DMS114 treated with DMSO at 0.1 percent for 48 hours (cell line): ENCODE data around the gene ANXA11.
"Not testable (repeated sequence)": the region's sequence is repeated elsewhere in the genome, so short reads cannot be mapped to it uniquely, and the experiment has no call there.

Experiments
- DNase-seq: peaks from one replicate; lab custom pipeline; 2025; ENCODE audit not compliant: unreplicated experiment; lab: John Stamatoyannopoulos, UW

The ANXA11 gene

GRCh38 chr10:80205477-80206276, at the start of gene ANXA11:
Gene ANXA11 (minus strand): TSS chr10:80205537. CDS start chr10:80172861, 32,676 bp downstream.
- peak; percentile 68 for DNase-seq

- not testable (repeated sequence) for DNase-seq
Measured at GRCh38 chr10:80254726-80255125, 49.4 kb upstream of the ANXA11 start.

- not testable (repeated sequence) for DNase-seq
Measured at GRCh38 chr10:80253963-80254271, 48.6 kb upstream of the ANXA11 start.

GRCh38 chr10:80253266-80253962, 48.1 kb upstream of the ANXA11 start:
- no peak for DNase-seq

GRCh38 chr10:80252296-80252887, 47.1 kb upstream of the ANXA11 start:
- no peak for DNase-seq

- not testable (repeated sequence) for DNase-seq
Measured at GRCh38 chr10:80251703-80252280, 46.5 kb upstream of the ANXA11 start.

GRCh38 chr10:80250399-80250798, 45.1 kb upstream of the ANXA11 start:
- not testable (repeated sequence) for DNase-seq

GRCh38 chr10:80249906-80250305, 44.6 kb upstream of the ANXA11 start:
- not testable (repeated sequence) for DNase-seq

- not testable (repeated sequence) for DNase-seq
Measured at GRCh38 chr10:80247611-80248010, 42.3 kb upstream of the ANXA11 start.

GRCh38 chr10:80244371-80244770, 39.0 kb upstream of the ANXA11 start:
- not testable (repeated sequence) for DNase-seq

- not testable (repeated sequence) for DNase-seq
Measured at GRCh38 chr10:80242341-80242740, 37.0 kb upstream of the ANXA11 start.

GRCh38 chr10:80236457-80236856, 31.1 kb upstream of the ANXA11 start:
- DNase-seq: not testable (repeated sequence)

GRCh38 chr10:80234331-80235235, 29.2 kb upstream of the ANXA11 start:
- not testable (repeated sequence) for DNase-seq

- DNase-seq: not testable (repeated sequence)
Measured at GRCh38 chr10:80233871-80234270, 28.5 kb upstream of the ANXA11 start.

GRCh38 chr10:80226723-80227122, 21.4 kb upstream of the ANXA11 start:
- not testable (repeated sequence) for DNase-seq

- not testable (repeated sequence) for DNase-seq
Measured at GRCh38 chr10:80223031-80223419, 17.7 kb upstream of the ANXA11 start.

- not testable (repeated sequence) for DNase-seq
Measured at GRCh38 chr10:80218878-80219277, 13.5 kb upstream of the ANXA11 start.

- not testable (repeated sequence) for DNase-seq
Measured at GRCh38 chr10:80214368-80214982, 9.1 kb upstream of the ANXA11 start.

GRCh38 chr10:80212535-80213115, 7.3 kb upstream of the ANXA11 start:
- DNase-seq: not testable (repeated sequence)

- no peak for DNase-seq
Measured at GRCh38 chr10:80211786-80212185, 6.4 kb upstream of the ANXA11 start.
